GM18499 (cell line): ENCODE results near the gene DCLK2.

Experiments
- ATAC-seq: cut with Tn5 transposase; IDR thresholded peaks from one replicate; pipeline ENCODE4 v1.9.1; 2021; ENCODE audit warnings: moderate number of reproducible peaks; ENCODE audit not compliant: insufficient read depth, unreplicated experiment

DCLK2 gene

DNA sequence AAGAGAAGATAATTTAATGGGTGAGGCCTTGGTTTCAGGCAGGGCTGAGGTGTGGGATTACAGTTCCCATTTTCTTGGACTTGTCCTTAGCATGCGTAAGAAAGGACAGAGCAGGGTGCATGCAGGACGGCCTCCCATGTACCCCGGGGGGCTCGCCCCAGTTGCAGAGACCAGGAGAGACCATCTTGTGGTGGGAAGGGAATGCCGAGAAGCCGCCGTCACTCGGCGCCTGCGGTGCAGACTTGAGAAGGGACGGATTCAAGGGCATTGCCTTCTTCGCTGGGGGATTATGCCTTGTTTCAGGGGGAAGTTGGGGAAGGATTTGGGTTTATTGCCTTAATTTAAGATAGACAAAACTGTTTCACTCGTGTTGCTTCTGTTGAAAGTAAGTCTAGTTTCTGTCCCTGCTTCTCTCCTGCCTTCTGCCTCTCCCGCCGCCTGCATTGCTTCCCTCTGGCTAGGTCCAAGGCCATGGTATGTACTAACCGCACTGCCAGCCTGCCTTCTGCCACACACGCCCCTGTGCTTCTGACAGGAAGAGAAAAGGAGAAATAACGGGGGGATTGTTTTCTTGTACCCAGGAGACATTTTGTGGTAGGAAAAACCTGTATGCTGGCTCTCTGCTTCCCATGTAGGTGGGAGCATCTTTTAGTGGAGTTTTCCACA, 175.9 kb downstream of the DCLK2 start:
- ATAC-seq: no peak

DNA sequence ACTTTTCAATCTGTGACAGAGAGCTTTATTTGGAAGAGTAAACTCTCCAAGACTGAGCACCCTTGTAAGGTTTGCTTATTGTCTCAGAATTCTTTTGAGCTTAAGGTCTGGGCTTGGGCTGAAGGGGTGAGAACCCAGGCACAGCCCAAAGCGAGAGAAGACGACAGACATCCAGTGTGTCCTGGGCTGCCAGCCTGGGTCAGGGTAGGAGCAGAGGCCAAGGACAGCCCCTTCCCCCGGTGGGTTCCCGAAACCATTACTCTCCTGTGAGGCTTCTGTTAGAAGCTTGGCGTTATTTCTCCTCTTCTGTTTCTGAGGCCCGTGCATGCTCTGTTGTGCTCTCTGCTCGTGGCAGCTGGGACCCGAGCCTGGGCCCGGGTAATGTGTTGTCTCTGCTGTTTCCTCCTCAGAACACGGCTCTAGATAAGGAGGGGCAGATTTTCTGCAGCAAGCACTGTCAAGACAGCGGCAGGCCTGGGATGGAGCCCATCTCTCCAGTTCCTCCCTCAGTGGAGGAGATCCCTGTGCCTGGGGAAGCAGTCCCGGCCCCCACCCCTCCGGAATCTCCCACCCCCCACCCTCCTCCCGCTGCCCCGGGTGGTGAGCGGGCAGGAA, 177.5 kb downstream of the DCLK2 start:
- ATAC-seq: no peak

DNA sequence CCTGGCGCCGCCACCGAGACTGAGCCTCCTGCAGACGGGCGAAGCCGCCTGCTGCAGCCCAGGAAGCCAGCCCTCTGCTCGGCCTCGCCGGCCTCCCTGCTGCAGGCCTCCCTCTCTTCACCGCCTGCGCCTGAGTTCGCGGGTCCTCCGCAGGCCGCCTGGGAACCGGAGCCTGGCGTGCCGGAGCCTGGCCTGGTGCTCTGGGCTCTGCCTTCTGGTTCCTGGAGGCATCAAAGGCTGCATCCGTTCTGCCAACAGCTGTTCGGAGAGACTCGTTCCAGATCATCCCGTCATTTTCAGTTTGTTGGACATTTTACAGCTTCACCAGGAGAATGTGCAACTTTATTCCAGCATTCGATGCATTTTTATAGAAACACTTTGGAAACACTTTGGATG, 178.0 kb downstream of the DCLK2 start:
- no peak for ATAC-seq

DNA sequence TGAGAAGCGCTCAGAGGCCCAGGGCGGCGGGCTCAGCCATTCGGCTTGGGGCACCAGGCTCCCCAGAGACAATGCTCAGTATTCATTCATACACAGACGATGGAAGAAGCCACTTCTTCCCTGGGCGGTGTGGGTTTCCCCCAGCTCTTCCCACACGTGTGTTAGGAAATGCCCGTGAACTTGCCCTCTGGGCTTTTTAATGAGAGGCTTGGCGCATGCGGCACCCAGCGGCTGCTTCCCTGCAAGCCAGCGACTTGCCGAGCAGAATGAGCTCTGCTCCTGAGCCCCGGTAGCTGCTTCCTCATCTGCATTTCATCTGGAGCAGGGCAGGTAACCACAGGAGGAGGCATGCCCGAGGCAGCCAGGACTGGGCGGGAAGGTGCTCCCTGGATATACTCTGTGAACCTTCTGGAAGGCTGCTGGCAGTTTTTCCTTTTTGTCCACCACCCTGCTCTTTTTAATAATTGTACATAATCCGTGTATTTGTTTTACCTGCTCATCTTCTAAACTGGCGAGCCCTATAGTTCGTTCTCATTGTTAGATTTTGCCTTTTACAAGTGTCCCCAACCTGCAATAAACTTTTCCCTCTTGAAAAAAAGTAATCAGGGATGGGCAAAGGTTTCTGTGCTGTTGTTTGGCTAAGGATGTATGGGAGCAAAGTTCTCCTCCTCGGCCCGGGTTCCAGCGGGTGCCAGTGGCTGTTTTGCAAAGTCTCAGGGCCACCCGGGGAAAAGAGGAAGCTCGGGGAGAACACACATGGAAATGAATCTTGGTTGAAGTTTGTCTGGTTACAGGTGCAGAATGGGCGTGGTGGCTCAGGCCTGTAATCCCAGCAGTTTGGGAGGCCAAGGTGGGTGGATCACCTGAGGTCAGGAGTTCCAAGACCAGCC, 178.8 kb downstream of the DCLK2 start:
- no peak for ATAC-seq

DNA sequence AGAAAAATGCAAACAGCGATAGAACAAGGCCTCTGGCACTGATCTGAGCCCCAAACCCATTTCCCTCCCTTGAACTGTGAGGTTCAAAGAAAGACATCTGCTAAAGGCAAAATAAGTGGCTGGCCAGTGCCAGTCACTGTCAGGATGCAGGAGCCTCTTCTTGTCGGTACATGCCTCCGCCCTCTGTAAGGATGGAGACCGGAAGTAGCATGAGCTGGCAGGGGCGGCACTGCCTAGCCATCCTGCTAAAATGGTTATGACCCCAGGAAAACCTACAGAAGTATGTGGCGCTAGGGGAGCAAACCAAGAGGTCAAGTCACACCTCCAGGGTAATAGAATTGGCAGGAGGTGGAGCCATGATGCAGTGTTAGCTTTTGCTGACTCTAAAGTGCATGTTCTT, 180.3 kb downstream of the DCLK2 start:
- ATAC-seq: no peak

DNA sequence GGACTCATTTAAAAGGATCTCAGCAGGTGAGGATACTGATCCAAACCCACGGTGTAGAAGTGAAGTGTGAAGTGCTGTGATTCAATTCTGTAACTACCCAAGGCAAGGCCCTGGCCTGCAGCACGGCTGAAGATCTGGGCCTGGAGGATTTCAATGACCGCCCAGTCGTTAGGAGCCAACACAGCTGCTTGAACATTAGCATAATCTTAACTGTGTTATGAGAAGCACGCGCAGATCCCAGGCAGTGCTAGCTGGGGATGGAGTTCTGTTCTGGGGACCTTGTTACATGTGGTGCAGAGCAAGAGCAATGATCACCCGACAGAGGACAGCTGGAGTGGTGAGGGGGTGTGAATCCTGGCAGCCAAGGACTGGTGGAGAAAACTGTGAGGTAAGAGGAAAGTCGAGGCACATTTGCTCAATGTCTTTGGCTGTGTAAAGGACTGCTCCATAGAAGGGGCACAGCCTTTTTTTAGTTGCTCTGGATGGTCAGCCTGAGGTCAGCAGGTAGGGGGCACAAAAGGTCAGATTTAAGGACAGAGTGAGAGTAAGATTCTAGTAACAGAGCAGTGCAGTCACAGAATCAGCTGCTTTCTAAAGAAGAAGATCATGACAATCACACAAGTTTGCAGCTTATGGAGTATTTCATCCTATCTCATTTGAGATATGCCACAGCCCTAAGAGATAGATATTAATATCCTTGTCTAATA, 181.8 kb downstream of the DCLK2 start:
- no peak for ATAC-seq

DNA sequence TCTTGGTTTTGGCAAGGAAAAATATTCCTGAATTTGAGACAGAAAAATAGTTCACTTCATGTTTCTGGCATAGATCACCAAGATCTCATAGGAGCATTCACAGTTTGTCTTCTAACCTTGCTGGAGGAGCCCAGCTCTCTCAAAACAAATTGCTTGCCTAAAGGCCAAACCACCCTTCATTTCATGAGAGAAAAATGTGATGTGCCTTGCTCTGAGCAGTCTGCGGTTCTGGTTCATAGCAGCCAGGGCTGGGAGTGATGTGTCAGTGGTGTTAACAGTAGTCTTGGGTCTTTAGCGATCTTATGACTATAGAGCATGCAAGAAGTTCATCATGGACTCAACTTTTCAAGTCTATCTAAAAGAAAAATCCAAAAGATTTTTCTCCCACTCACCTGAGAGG, 183.3 kb downstream of the DCLK2 start:
- no peak for ATAC-seq

DNA sequence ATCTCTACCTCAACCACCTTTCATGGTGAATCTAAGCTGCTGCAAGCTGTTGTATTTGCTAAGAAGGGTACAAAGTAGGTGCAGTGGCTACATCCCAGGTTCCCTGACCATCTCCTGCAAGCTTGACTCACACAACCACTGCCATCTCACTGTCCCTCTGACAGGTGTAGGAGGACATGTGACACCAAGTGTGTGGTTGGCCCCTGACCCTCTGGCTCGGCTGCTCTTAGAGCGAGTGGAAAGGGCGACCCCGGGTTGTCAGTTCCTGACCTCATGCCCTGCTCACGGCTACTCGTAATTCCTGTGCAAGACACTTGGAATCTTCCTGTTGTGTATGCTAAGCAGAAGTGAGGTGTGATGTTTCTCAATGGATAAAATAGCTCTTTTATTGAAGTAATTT, 184.4 kb downstream of the DCLK2 start:
- no peak for ATAC-seq

DNA sequence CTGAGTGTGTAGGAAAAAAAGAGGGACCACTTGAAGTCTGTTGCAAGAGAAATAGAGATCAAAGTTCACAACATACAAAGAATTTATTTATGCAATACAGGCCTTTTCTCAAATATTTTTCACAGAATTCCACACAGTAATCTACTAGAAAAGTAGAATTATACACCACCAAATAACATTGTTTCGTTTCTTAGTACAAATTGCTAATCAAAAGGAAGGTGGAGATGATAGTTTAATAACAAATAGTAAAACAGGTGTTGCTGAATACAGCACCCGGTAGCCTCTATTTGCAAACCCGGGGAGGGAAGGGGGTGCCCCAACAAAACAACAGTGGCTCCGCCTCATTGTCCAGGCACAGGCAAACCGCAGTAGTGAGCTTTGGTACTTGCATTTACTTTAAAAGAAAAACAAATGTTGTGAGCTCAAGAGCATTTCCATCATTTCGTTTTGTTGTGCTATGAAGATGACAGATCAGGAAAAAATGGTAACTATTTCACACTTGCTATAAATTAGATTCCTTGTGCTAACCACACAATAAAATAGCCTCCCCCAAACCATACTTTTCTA, 186.4 kb downstream of the DCLK2 start:
- ATAC-seq: no peak

DNA sequence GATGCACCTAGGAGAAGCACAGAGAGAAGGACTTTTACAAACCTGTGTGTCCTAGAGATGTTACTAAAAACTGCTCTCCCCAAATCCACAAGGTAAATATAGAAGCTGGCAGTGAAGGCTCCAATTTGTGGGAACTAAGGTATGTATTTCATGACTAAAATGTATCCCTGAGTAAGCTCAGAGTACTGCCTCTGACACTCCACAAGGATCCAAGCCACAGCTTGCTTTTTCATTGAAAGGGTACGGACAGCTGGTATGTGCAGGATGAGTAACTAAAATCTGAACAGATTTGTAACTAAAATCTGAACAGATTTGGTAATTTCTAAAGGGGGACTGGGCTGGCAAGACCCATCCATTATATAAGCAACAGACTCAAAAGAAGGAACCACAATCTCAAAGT, 187.6 kb downstream of the DCLK2 start:
- ATAC-seq: no peak

DNA sequence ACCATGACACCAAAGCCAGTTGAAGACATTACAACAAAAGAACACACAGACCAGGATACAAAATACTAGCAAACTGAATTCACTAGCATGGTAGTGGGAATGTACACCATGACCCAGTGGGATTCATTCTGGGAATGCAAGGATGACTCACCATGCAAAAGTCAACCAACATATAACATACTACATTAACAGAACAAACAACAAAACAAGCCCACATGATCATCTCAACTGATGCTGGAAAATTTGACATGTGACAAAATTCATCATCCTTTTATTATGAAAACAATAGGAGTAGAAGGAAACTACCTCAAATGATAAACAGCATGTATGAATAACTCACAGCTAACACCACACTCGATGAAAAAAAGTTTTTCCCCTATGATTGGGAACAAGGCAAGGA, 190.2 kb downstream of the DCLK2 start:
- no peak for ATAC-seq

DNA sequence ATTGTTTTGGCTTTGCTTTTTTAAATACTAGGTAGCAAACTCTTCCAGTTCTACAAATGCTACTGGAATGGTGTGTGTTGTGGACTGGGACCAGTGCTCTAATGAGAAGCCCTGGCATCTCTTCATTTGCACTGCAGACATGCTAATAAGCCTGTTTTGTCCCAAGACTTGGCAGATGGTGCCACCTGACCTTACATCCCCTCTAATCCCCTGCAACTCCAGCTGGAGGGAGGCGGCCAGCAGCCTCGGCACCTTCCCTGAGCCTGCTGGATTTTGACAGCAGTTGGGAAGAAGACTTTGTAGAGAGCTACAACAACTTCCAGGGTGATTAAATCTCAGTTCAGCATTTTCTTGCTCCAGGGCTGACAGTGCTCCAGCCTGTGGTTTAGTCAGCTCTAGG, 200.0 kb downstream of the DCLK2 start:
- ATAC-seq: no peak

DNA sequence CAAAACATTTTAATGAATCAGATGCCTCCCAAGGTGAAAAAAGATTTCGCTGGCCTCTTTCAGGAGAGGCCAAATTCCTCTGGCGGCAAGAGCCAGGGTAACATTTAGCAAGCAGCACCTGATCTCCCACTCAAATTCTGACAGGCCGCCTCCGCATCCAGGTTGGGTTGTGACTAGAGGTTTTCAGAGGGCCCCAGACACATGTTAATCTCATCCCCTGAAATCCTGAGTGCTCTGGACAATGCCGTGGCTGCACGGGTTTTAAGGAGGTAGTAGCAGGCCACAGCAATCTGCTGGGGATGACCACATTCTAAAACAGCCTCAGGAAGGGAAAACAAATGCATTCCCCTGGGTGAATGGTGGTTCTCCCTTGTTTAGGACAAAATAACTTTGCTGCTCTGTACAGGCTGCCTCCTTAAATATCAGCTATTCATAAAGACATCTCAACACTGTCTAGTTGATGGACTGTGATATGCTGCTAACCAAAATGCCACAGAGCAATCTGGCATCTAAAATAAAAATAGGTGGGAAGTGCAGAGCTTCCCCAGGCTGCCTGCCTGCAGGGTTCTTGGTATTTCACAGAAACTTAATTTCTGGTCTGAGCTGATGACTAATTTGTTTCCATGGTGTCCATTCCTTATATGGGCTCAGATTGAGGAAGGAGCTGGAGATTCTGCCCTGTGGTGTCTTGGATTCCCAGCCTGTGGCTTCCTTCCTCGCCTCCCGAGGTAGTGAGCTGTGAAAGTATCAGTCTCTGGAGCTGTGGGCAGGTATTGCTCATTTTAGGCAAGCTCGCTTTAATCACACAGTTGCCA, 202.0 kb downstream of the DCLK2 start:
- ATAC-seq: no peak

DNA sequence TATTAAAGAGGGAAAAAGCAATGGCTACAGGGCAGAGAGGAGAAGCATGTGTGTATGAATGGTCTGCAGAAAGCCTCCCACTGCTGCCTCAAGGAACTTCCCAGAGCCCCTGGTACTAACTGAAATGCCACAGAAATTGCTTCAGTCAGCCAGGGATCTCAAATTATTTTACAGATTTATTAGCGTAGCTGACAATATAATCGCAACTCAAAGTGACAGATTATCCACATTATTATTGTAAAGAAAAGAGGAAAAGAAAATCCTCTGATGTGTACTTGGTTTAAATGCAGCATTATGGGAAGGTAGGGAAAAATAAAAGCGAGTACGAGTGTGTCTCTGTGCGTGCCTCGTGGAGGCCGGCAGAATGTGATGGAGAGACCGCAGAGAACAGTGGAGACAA, 202.7 kb downstream of the DCLK2 start:
- ATAC-seq: no peak

DNA sequence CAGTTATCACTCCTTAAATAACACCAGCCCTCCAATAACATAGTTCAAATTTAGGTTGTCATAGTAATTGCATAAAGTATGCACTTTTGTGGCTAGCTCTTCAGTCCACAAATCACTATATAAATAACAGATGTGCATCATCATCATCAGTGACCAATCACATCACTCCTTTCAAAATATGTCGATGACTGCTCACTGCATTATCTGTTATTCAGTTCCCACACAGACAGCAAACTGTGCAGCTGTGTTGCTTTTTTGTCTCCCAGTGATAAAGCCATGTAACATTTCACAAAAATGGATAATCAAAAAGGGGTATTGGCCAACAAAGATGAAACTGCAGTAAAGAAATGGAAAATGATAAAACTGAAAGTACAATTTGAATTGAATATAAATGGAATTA, 205.4 kb downstream of the DCLK2 start:
- ATAC-seq: no peak

DNA sequence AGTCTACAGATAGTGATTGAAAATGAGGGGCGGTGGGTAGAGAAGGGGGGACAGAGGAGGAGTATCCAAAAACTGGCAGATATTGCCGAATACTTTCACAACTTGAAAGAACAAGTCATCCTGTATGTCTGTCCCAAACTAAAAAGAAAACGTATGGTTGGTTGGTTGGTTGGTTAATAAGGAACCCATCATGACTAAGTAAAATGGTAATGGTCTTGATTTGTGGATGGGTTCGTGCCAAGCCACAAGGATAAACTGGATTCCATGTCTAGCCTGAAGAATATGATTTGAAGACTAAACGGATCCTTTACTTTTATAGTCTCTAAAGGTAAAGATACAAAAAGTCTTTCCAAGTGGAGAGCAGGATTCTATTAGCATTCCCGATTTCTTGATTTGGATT, 208.4 kb downstream of the DCLK2 start:
- no peak for ATAC-seq

DNA sequence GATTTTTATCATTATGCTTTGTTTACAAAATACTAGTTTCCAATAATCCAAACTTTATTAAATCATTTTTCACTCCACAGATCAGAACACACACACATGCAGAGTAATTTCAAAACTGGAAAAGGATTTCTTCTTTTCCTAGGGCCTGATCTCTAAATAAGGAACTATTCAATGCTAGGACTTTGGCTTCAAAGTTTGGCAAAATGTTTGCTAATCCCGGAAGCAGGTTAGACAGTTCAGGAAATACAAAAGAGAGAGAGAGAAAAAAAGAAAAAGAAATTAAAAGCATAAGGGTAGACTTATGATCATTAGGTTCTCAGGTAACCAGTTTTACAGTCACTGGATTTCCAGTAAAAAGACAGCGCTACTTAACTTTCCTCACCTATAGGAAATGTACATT, 211.0 kb downstream of the DCLK2 start:
- ATAC-seq: no peak

DNA sequence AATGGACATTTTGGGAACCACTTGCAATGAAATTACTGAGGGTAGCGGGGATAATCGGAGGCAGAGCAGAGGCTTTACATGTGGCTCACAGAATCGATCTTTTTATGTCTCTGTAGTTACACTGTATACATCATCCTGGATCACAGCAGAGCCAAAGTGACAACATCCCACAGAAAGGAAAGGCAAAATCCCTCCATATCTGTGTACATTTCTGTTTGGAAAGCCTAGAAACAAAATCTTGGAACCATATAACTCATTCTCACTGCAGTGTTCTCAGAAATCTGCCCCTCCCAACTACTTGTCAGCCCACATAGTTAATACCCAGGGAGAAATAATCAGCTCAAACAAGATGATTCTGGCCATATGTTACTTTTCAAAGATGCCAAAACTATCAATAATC, 211.6 kb downstream of the DCLK2 start:
- ATAC-seq: no peak

DNA sequence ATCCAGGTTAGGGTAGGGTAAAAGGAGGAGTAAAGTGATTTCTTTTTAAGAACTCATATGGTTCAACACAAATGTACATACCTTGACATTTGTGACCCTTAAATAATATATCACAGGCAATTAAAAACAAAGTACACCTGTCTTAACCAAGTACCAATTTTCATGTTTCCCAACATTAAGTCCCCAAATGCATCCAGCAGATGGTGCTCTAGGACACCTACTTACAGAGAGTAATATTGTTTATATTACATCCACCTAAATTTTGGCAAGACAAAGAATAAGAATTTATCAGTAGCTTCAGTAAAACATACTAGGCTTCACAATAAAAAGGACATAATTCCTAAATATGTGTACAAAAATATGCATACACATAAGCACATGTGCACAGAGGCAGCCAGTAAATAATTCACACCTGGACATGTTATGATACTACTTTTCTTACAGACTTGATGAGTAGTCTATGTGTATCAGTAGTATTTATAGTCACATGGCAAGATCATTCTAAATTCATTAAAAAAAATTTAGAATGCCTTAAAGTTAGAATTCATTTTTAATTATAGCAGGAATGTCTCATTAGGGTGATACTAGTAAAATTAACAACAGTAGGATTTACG, 219.7 kb downstream of the DCLK2 start:
- ATAC-seq: no peak
